GM23338 (cell line): ENCODE data around the gene DRC7.

Experiments used
- CREB1 ChIP-seq: fragments of 250-450 bp; sonication (Bioruptor Pico); IDR thresholded peaks from 2 replicates; pipeline ENCODE4 v1.5.0; 2020; ENCODE audit warnings: low read depth, mild to moderate bottlenecking, moderate library complexity
- EZH2 ChIP-seq: fragments of 200-600 bp; sonication (generic); IDR thresholded peaks from one replicate; pipeline ENCODE4 v1.8.0; 2017; ENCODE audit warnings: antibody characterized with exemption, mild to moderate bottlenecking, low read depth; ENCODE audit not compliant: unreplicated experiment
- EZH2phosphoT487 ChIP-seq: fragments of 200-600 bp; sonication (generic); IDR thresholded peaks from one replicate; pipeline ENCODE4 v1.8.1; 2018; ENCODE audit warnings: antibody characterized with exemption; ENCODE audit not compliant: unreplicated experiment
- NANOG ChIP-seq: IDR thresholded peaks from 2 replicates; pipeline ENCODE4 v1.6.1; 2016; ENCODE audit warnings: antibody characterized with exemption, borderline replicate concordance
- POLR2AphosphoS5 ChIP-seq: IDR thresholded peaks from 2 replicates; pipeline ENCODE4 v1.6.1; 2016; ENCODE audit warnings: antibody characterized with exemption, low read depth
- STAT1 ChIP-seq: IDR thresholded peaks from one replicate; pipeline ENCODE4 v1.6.1; 2016; ENCODE audit warnings: antibody characterized with exemption; ENCODE audit not compliant: unreplicated experiment
- TF ChIP-seq, protein P1 (sequence below), 2 experiments: fragments of 200-600 bp in 1 of 2; sonication (generic) in 1 of 2; conservative IDR thresholded peaks; 2 replicates each; pipeline versions ENCODE4 v1.5.1 to v1.6.1; 2016 to 2017; ENCODE audit warnings: antibody characterized with exemption in 2 of 2, low read depth in 2 of 2, mild to moderate bottlenecking in 2 of 2, moderate library complexity in 1 of 2
- TF ChIP-seq, protein P2 (sequence below): IDR thresholded peaks from one replicate; pipeline ENCODE4 v1.6.1; 2018; ENCODE audit warnings: antibody characterized with exemption; ENCODE audit not compliant: unreplicated experiment
- TF ChIP-seq, protein P3 (sequence below): IDR thresholded peaks from 2 replicates; pipeline ENCODE4 v1.6.1; 2016; ENCODE audit warnings: antibody characterized with exemption

DNA sequence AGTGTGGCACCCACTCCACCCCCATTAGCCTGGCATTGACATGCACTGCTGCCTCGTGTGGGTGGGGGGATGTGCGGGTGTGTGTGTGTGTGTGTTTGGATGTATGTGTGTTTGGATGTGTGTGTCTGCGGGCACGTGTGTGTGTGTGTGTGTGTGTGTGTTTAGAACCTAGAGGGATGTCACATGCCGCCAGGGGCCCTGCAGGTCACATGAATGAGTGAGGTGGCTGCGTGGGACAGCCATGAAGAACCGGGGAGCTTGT is 50.0 kb downstream of the DRC7 start:
- TF ChIP-seq NANOG, result no peak
- no peak for TF ChIP-seq EZH2
- TF ChIP-seq, protein P1, sequence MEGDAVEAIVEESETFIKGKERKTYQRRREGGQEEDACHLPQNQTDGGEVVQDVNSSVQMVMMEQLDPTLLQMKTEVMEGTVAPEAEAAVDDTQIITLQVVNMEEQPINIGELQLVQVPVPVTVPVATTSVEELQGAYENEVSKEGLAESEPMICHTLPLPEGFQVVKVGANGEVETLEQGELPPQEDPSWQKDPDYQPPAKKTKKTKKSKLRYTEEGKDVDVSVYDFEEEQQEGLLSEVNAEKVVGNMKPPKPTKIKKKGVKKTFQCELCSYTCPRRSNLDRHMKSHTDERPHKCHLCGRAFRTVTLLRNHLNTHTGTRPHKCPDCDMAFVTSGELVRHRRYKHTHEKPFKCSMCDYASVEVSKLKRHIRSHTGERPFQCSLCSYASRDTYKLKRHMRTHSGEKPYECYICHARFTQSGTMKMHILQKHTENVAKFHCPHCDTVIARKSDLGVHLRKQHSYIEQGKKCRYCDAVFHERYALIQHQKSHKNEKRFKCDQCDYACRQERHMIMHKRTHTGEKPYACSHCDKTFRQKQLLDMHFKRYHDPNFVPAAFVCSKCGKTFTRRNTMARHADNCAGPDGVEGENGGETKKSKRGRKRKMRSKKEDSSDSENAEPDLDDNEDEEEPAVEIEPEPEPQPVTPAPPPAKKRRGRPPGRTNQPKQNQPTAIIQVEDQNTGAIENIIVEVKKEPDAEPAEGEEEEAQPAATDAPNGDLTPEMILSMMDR (conservative IDR thresholded peaks at IDR 0.05; ENCODE audit: low read depth in 2 of 2), result no peak
- TF ChIP-seq POLR2AphosphoS5, result no peak
- no peak for TF ChIP-seq STAT1
- TF ChIP-seq EZH2phosphoT487, result no peak
- TF ChIP-seq, protein P2, sequence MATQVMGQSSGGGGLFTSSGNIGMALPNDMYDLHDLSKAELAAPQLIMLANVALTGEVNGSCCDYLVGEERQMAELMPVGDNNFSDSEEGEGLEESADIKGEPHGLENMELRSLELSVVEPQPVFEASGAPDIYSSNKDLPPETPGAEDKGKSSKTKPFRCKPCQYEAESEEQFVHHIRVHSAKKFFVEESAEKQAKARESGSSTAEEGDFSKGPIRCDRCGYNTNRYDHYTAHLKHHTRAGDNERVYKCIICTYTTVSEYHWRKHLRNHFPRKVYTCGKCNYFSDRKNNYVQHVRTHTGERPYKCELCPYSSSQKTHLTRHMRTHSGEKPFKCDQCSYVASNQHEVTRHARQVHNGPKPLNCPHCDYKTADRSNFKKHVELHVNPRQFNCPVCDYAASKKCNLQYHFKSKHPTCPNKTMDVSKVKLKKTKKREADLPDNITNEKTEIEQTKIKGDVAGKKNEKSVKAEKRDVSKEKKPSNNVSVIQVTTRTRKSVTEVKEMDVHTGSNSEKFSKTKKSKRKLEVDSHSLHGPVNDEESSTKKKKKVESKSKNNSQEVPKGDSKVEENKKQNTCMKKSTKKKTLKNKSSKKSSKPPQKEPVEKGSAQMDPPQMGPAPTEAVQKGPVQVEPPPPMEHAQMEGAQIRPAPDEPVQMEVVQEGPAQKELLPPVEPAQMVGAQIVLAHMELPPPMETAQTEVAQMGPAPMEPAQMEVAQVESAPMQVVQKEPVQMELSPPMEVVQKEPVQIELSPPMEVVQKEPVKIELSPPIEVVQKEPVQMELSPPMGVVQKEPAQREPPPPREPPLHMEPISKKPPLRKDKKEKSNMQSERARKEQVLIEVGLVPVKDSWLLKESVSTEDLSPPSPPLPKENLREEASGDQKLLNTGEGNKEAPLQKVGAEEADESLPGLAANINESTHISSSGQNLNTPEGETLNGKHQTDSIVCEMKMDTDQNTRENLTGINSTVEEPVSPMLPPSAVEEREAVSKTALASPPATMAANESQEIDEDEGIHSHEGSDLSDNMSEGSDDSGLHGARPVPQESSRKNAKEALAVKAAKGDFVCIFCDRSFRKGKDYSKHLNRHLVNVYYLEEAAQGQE, result no peak
- no peak for TF ChIP-seq CREB1
- TF ChIP-seq, protein P3, sequence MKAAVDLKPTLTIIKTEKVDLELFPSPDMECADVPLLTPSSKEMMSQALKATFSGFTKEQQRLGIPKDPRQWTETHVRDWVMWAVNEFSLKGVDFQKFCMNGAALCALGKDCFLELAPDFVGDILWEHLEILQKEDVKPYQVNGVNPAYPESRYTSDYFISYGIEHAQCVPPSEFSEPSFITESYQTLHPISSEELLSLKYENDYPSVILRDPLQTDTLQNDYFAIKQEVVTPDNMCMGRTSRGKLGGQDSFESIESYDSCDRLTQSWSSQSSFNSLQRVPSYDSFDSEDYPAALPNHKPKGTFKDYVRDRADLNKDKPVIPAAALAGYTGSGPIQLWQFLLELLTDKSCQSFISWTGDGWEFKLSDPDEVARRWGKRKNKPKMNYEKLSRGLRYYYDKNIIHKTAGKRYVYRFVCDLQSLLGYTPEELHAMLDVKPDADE, result no peak
